GM18861 (cell line): ENCODE measurements around the gene TMEM132E.

Source experiments
- ATAC-seq: cut with Tn5 transposase; IDR thresholded peaks from one replicate; pipeline ENCODE4 v1.9.1; 2021; ENCODE audit not compliant: unreplicated experiment

Gene TMEM132E

GRCh38 chr17:34569591-34569990 lies 9.8 kb upstream of the TMEM132E start:
- ATAC-seq, result no peak

- no peak for ATAC-seq
These were observed 8.9 kb upstream of the TMEM132E start for GRCh38 chr17:34570506-34570905.

- no peak for ATAC-seq
These were observed 7.8 kb upstream of the TMEM132E start for GRCh38 chr17:34571428-34572130.

- no peak for ATAC-seq
These were observed 6.9 kb upstream of the TMEM132E start for GRCh38 chr17:34572483-34572882.

GRCh38 chr17:34575182-34575581 lies 4.2 kb upstream of the TMEM132E start:
- no peak for ATAC-seq

- no peak for ATAC-seq
These were observed 1.4 kb upstream of the TMEM132E start for GRCh38 chr17:34578016-34578415.

- ATAC-seq, result no peak
These were observed 746 bp upstream of the TMEM132E start for GRCh38 chr17:34578656-34579016.

GRCh38 chr17:34579979-34580684 lies 750 bp downstream of the TMEM132E start:
- ATAC-seq, result no peak

GRCh38 chr17:34580685-34581445 lies 1.5 kb downstream of the TMEM132E start:
- ATAC-seq, result no peak

- ATAC-seq, result no peak
These were observed 2.2 kb downstream of the TMEM132E start for GRCh38 chr17:34581446-34582184.

GRCh38 chr17:34582185-34582900 lies 3.0 kb downstream of the TMEM132E start:
- no peak for ATAC-seq

- ATAC-seq, result no peak
These were observed 3.5 kb downstream of the TMEM132E start for GRCh38 chr17:34582901-34583245.

- ATAC-seq, result no peak
These were observed 5.5 kb downstream of the TMEM132E start for GRCh38 chr17:34584805-34585416.

- ATAC-seq, result no peak
These were observed 7.0 kb downstream of the TMEM132E start for GRCh38 chr17:34586346-34586846.

- no peak for ATAC-seq
These were observed 8.9 kb downstream of the TMEM132E start for GRCh38 chr17:34588266-34588665.

GRCh38 chr17:34589120-34589965 lies 10.0 kb downstream of the TMEM132E start:
- no peak for ATAC-seq

GRCh38 chr17:34592002-34592401 lies 12.6 kb downstream of the TMEM132E start:
- no peak for ATAC-seq

- no peak for ATAC-seq
These were observed 17.5 kb downstream of the TMEM132E start for GRCh38 chr17:34596920-34597319.

GRCh38 chr17:34598161-34598776 lies 18.9 kb downstream of the TMEM132E start:
- no peak for ATAC-seq
